HG02981 (cell line): ENCODE results near the gene RAI1.
"Not testable (repeated sequence)": the region's sequence is repeated elsewhere in the genome, so short reads cannot be mapped to it uniquely, and the experiment has no call there.

Experiments used
- ATAC-seq: cut with Tn5 transposase; IDR thresholded peaks from one replicate; pipeline ENCODE4 v1.9.1; 2021; ENCODE audit warnings: mild to moderate bottlenecking, moderate library complexity; ENCODE audit not compliant: unreplicated experiment

The RAI1 gene

GRCh38 chr17:17794382-17794781, 113.1 kb downstream of the RAI1 start:
- no peak for ATAC-seq

- ATAC-seq = no peak
Observed at GRCh38 chr17:17795296-17795695, 114.0 kb downstream of the RAI1 start.

DNA sequence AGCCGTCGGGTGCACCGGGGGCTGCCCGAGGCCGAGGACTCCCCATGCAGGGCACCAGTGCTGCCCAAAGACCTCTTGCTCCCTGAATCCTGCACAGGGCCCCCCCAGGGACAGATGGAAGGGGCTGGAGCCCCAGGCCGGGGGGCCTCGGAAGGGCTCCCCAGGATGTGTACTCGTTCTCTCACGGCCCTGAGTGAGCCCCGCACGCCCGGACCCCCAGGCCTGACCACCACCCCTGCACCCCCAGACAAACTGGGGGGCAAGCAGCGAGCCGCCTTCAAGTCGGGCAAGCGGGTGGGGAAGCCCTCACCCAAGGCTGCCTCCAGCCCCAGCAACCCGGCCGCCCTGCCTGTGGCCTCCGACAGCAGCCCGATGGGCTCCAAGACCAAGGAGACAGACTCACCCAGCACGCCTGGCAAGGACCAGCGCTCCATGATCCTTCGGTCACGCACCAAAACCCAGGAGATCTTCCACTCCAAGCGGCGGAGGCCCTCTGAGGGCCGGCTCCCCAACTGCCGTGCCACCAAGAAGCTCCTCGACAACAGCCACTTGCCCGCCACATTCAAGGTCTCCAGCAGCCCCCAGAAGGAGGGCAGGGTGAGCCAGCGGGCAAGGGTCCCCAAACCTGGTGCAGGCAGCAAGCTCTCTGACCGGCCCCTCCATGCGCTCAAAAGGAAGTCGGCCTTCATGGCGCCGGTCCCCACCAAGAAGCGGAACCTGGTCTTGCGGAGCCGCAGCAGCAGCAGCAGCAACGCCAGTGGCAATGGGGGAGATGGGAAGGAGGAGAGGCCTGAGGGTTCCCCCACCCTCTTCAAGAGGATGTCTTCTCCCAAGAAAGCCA, 114.9 kb downstream of the RAI1 start:
- ATAC-seq = no peak

DNA sequence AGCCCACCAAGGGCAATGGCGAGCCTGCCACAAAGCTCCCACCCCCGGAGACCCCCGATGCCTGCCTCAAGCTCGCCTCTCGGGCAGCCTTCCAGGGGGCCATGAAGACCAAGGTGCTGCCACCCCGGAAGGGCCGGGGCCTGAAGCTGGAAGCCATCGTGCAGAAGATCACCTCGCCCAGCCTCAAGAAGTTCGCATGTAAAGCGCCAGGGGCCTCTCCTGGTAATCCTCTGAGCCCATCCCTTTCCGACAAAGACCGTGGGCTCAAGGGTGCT, 115.5 kb downstream of the RAI1 start:
- no peak for ATAC-seq

GRCh38 chr17:17797119-17797809, 116.0 kb downstream of the RAI1 start:
- no peak for ATAC-seq

GRCh38 chr17:17798010-17798556, 116.8 kb downstream of the RAI1 start:
- ATAC-seq = no peak

DNA sequence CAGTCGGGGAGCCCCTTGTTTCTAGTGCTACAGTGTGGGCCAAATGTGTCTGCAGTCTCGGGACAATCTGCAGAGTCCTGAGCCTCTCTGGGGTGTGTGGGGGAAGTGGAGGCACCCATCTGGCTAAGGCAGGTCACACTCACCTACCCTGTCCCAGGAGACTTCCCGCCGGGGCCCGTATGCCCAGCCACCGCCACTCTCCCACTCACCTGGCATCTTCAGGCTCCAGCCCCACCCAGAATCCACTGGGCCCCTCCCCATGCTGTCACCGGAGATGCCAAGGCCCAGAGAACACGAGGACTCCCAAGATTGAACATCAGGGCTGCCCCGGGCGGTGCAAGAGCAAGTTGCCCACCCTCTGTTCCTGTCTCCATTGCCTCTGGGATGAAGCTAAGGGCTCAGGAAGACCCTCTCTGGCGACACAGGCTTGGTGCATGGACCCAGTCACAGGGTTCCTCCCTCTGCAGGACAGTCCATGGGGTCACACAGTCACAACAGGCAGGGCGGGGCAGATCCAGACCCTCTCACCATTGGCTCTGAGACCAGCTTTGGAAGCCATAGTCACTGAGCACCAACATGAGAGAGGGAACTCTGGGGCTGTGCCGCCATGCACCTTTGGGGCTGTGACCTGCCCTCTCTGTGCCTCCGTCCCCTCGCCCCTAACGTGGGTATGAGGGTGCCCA, 117.5 kb downstream of the RAI1 start:
- no peak for ATAC-seq

DNA sequence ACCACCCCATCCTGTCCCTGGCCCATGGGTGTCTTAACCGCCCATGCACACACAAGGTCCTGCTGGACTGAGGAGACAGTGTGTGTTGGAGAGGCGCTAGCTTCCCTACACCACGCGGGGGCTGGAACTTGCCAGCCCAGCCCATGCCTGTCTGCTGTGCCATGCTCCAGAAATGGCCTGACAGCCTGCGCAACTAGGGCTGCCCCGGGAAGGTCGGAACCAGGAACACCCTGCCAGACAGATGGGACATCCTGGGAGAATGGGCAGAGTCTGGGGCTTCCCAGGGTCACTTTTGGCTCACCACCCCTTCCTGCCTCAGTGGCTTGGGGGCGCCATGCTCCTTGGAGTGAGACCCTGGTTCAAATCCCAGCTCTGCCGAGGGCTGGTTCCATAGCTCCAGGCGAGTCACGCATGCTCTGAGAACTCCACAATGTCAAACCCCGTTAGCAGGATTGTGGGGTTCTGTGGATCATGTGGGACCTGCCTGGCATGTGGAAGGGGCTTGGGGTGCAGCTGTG, 119.3 kb downstream of the RAI1 start:
- no peak for ATAC-seq

GRCh38 chr17:17801800-17802481, 120.7 kb downstream of the RAI1 start:
- no peak for ATAC-seq

DNA sequence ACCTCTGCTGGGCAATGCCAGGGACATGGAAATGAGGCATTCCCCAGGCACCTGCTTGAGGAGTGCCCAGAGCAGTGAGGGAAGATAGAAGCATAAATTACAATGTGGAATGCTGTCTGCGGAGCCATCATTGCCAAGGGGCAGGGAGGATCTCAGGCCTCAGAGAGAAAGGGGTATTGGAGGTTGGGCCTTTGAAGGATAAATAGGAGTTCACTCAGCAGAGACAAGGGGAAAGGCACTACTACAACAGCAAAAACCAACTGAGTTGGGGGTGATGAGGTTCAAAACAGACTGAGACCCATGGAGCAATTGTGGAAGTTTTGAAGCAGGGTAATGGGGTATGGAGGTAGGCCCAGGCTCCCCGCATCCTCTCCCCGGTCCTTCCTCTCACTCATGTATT, 122.7 kb downstream of the RAI1 start:
- no peak for ATAC-seq

DNA sequence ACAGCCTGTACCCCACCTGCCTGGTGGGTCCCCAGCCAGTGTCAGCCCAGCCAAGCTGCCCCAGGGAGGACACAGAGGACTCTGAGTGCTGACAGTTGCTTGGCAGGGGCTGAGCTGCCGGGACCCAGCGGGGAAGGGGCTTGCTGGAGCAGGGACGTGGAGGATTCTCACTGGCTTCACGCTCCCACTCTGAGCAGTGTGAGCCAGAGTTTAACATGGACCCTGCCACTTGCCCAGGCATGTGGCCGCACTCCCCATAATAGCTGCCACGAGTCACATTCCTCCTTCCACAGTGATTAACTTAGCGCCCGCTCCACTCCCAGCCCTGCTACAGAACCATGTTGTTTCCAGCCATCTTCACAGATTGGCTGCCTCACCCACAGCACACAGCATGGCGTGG, 124.3 kb downstream of the RAI1 start:
- no peak for ATAC-seq

DNA sequence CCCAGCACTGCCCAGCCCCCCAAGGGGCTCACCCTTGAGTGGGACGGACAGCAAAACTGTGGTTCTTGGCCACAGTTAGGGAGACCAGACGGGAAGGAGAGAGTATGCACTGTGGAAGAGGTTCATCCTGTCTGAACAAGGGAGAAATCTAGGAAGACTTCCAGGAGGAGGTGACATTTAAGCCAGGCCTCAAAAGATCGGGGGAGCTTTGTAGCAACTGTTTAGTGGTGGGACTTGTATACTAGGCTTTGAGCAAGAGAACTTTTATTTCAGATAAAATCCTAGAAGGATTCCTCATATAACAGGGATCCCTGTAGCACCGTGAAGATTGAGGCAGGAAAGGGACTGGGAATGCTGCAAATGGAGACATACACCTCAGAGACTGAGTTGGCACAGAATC, 124.8 kb downstream of the RAI1 start:
- ATAC-seq = no peak

DNA sequence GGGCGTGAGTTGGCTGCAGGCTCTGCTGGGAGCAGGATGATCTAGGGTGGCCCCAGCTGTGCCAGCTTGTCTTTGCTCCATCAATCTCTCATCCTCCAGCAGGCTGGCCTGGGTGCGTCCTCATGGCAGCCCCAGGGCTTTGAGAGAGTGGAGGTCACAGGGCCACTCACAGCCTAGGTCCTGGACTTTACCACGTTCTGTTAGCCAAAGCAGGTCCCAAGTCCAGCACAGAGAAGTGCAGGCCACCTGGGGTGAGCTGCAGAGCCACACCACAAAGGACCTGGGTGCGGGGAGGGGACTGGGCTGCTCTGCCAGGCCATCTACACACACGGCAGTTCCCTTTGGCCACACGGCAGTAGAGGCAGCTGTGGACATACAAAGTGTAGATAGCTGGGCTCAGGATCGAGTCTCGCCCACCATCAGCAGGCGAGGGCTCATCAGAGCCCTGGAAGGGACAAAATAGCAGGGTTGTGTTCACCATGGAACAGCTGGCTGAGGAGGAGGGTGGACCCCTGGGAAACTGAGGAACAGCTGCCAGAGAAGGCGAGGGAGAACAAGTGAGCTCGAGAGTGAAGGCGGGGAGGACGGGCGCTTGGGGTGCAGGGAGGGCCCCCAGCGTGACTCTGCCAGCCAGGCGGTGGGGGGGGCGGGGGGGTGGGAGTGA, 125.5 kb downstream of the RAI1 start:
- no peak for ATAC-seq

- no peak for ATAC-seq
Observed at GRCh38 chr17:17807440-17807839, 126.2 kb downstream of the RAI1 start.

GRCh38 chr17:17808200-17808599, 126.9 kb downstream of the RAI1 start:
- not testable (repeated sequence) for ATAC-seq

GRCh38 chr17:17808706-17809432, 127.6 kb downstream of the RAI1 start:
- ATAC-seq = no peak

GRCh38 chr17:17809531-17810083, 128.3 kb downstream of the RAI1 start:
- ATAC-seq = no peak

DNA sequence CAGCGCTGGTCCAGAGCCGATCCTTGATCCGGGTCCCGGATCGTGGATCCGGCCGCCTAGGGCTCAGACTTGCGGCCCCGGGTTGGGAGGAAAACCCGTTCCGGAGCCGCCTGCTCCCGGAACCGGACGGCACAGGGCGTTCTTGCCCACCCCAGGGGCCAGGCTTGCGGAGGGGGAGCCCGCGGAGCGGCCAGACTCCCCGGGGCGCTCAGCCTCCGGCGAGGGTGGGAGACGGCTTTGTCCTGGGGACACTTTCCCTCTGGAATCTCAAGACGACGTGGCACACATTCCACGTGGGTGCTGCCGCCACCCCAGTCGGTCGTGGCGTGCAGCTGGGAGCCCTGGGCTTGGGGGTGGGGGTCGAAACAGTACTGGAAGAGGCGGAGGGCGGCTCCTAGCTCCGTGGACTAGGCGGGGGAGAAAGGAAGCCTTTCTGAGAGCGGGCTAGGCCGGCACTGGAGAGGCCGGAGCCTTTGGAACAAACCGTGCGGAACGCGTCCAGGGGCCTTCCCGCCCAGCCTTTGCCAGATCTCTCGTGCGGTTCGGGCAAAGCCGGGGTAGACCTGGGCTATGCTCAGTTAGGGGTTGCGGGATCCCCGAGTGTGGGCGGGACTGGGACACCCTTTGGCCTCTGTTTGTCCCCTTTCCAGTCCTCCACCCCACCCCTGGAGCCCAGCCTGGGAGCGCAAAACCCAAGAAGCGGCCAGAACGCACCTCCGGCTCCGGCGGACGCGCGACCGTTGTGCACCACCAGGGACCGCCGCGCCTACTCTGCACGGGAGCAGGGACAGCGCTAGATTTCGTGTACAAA, 129.0 kb downstream of the RAI1 start:
- no peak for ATAC-seq

DNA sequence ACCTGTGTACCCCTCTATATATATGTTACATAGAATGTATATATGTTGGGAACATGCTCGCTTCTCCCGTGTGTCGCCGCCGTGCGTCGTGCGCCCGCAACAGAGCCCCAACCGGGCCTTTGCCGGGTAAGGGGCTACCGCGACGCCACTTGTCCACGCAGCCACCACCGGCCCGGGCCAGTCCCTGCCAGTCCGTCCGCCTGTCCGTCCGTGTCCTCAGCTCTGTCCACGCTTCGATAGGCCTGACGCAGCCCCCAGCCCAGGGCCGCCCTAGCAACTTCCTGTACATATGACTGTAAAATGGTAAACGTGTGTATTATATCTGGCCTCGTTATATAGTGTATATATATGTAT, 129.6 kb downstream of the RAI1 start:
- no peak for ATAC-seq
